ENCODE data around the gene SLC9A8. TPM values are rescaled to one million over a fixed set of nuclear protein-coding genes. Genes with fewer than 3 reads are reported as not detected.

Gene SLC9A8
- total RNA-seq, 1 experiment from 2014 or later, result 6.7 TPM

GRCh38 chr20:49906101-49906604 is 93.5 kb downstream of the SLC9A8 start:
- no peak for ATAC-seq
- H3K79me2 ChIP-seq (ENCODE audit: insufficient read depth, low read length), result peaks cover 20% of the 10 kb centered on the region

More at GRCh38 chr20:49906101-49906604, 93.5 kb downstream of the SLC9A8 start:
- Histone ChIP-seq H3K9ac (ENCODE audit: low read length) (no peak overlapping the region), H3K27me3 (ENCODE audit: insufficient read depth, low read length) (no peaks in the 10 kb centered on the region), H3K9me2 (ENCODE audit: insufficient read depth) (no peaks in the 10 kb centered on the region), H3K4me2 (ENCODE audit: low read length) (no peak overlapping the region), H3K4me1 (ENCODE audit: control insufficient read depth in 1 of 2, insufficient read depth in 2 of 2, low read length in 2 of 2) (no peaks in the 10 kb centered on the region), H3K4me3 (replicated peaks in 1 of 2; ENCODE audit: low read depth in 1 of 2, low read length in 2 of 2) (no peak overlapping the region), H2AFZ (ENCODE audit: low read depth, low read length, poor library complexity, severe bottlenecking) (no peak overlapping the region), H3K27ac (ENCODE audit: low read depth, low read length) (no peak overlapping the region), H4K20me1 (ENCODE audit: insufficient read depth) (0 out of 2 replicates have a peak, but pooled peaks cover 3% of the 10 kb centered on the region), H3K36me3 (ENCODE audit: control insufficient read depth in 1 of 2, insufficient read depth in 2 of 2, low read length in 2 of 2) (peaks cover 7 to 20% of the 10 kb centered on the region in 2 experiments; a peak in 2 of 4 replicates), H3K9me3 (ENCODE audit: control insufficient read depth in 1 of 2, insufficient read depth in 1 of 2, low read depth in 1 of 2, low read length in 2 of 2) (no peaks in the 10 kb centered on the region)
- ChIA-PET CTCF (no interaction called here), POLR2A (no interaction called here), RAD21 (ENCODE audit: low non-redundant PET in 1 of 2, low total read pairs in 2 of 2, uncharacterized antibody in 2 of 2, unreplicated experiment in 2 of 2) (no interaction called here)
- BruUV-seq (replicated peaks), result no TSS peak
- TF ChIP-seq ZFX (IDR thresholded peaks at IDR 0.05), result no peak
- TF ChIP-seq EZH2 (IDR thresholded peaks at IDR 0.05), result no peak
- TF ChIP-seq ATF3 (IDR thresholded peaks at IDR 0.05), result no peak
- TF ChIP-seq ZNF274 (IDR thresholded peaks at IDR 0.05; ENCODE audit: low read depth, low read length), result no peak
- TF ChIP-seq POLR2A (IDR thresholded peaks at IDR 0.05; ENCODE audit: borderline replicate concordance, extremely low read depth, insufficient read depth, insufficient read length), result no peak
- TF ChIP-seq SRF (IDR thresholded peaks at IDR 0.05; ENCODE audit: low read depth), result no peak
- TF ChIP-seq ZBTB33 (IDR thresholded peaks at IDR 0.05; ENCODE audit: extremely low read depth, insufficient replicate concordance, low read length), result no peak
- no peak for TF ChIP-seq RAD21 (IDR thresholded peaks at IDR 0.05; ENCODE audit: low read depth)
- TF ChIP-seq SP1 (IDR thresholded peaks at IDR 0.05; ENCODE audit: low read depth), result no peak
- no peak for TF ChIP-seq TCF7L2 (IDR thresholded peaks at IDR 0.05; ENCODE audit: borderline replicate concordance, extremely low read depth, insufficient read depth, insufficient read length)
- no peak for TF ChIP-seq CBX3 (IDR thresholded peaks at IDR 0.05; ENCODE audit: low read depth)
- TF ChIP-seq JUND (IDR thresholded peaks at IDR 0.05), result no peak
- no peak for TF ChIP-seq POLR2AphosphoS5 (IDR thresholded peaks at IDR 0.05; ENCODE audit: low read depth, low read length)
- no peak for TF ChIP-seq SIN3A (IDR thresholded peaks at IDR 0.05; ENCODE audit: low read depth)
- TF ChIP-seq CEBPB (IDR thresholded peaks at IDR 0.05; ENCODE audit: low read depth), result no peak
- no peak for DNase-seq (ENCODE audit: low read depth, low spot score)
- intact Hi-C loops (cut with micrococcal nuclease), result no loop called here
